Endothelial cell of umbilical vein (primary cell): ENCODE data around the gene CD27. TPM values are rescaled to one million over a fixed set of nuclear protein-coding genes. Genes with fewer than 3 reads are reported as not detected.

Experiments used
- BruUV-seq: library from RNA; stranded (reverse); fragments of 400-500 nt; replicated peaks from 2 replicates; lab custom pipeline; 2021; lab: Mats Ljungman, UMichigan
- CTCF ChIA-PET: fragments of 300-600, 350-600 bp; sonication (Branson Sonifier 250); formaldehyde crosslinking; loops from one replicate; lab custom pipeline; 2021; ENCODE audit warnings: antibody characterized with exemption, inconsistent platforms; lab: Charles Lee
- POLR2A ChIA-PET: fragments of 300-600, 350-600 bp; sonication (Branson Sonifier 250); formaldehyde crosslinking; loops from one replicate; lab custom pipeline; 2021; ENCODE audit warnings: antibody characterized with exemption, inconsistent platforms; lab: Charles Lee
- DNase-seq: peaks from one replicate; pipeline ENCODE4 v3.0.0-alpha.2; 2011; ENCODE audit warnings: low read depth, low spot score
- FAIRE-seq: peaks from 2 replicates; lab custom pipeline; 2011; peaks lifted over from hg19 to GRCh38; lab: Jason Lieb, UNC
- H2AFZ ChIP-seq: 2 replicates; pipeline ENCODE4 v1.6.0; 2012; ENCODE audit warnings: low read depth, low read length, control low read depth, inconsistent platforms
- H3K27ac ChIP-seq: 2 replicates; pipeline ENCODE4 v1.5.1; 2011; ENCODE audit warnings: low read depth, mild to moderate bottlenecking, control low read depth, low read length, moderate library complexity; ENCODE audit not compliant: insufficient read depth
- H3K27me3 ChIP-seq, 2 experiments: 2 replicates each; pipeline versions ENCODE4 v1.6.0 to v1.6.1; 2011; ENCODE audit warnings: low read length in 2 of 2, mixed read lengths in 1 of 2; ENCODE audit not compliant: control insufficient read depth in 2 of 2, insufficient read depth in 2 of 2
- H3K36me3 ChIP-seq, 2 experiments: 2 replicates in 1 of 2; 3 replicates in 1 of 2; pipeline ENCODE4 v1.5.1; 2011; ENCODE audit warnings: low read length in 2 of 2, mild to moderate bottlenecking in 1 of 2, moderate library complexity in 1 of 2; ENCODE audit not compliant: control insufficient read depth in 2 of 2, insufficient read depth in 2 of 2; ENCODE audit errors: extremely low read depth in 1 of 2
- H3K4me1 ChIP-seq: 3 replicates; pipeline ENCODE4 v1.5.1; 2011; ENCODE audit warnings: mild to moderate bottlenecking, low read length; ENCODE audit not compliant: control insufficient read depth, insufficient read depth; ENCODE audit errors: extremely low read depth
- H3K4me2 ChIP-seq: 2 replicates; pipeline ENCODE4 v1.6.1; 2011; ENCODE audit warnings: low read length, control low read depth, mixed read lengths; ENCODE audit not compliant: insufficient read depth
- H3K4me3 ChIP-seq, 3 experiments: fragments of 200-600 bp in 1 of 3; sonication (generic), shearing (Covaris generic) in 1 of 3; replicated peaks in 1 of 3; 2 replicates each; pipeline ENCODE4 v1.5.1; 2011 to 2016; ENCODE audit warnings: control low read depth in 3 of 3, low read length in 3 of 3, mild to moderate bottlenecking in 2 of 3, inconsistent platforms in 1 of 3, low read depth in 1 of 3, moderate library complexity in 1 of 3; ENCODE audit not compliant: insufficient read depth in 1 of 3
- H3K79me2 ChIP-seq: 2 replicates; pipeline ENCODE4 v1.6.0; 2012; ENCODE audit warnings: low read length, inconsistent platforms; ENCODE audit not compliant: control insufficient read depth, insufficient read depth
- H3K9ac ChIP-seq: replicated peaks from 2 replicates; pipeline ENCODE3; 2011; ENCODE audit warnings: low read length, control low read depth; ENCODE audit not compliant: insufficient read depth; ENCODE audit errors: extremely low read depth
- H3K9me1 ChIP-seq: replicated peaks from 3 replicates; pipeline ENCODE4 v1.6.0; 2011; ENCODE audit warnings: mild to moderate bottlenecking, low read length; ENCODE audit not compliant: control insufficient read depth, insufficient read depth; ENCODE audit errors: extremely low read depth
- H3K9me3 ChIP-seq: replicated peaks from 2 replicates; pipeline ENCODE4 v1.5.1; 2012; ENCODE audit warnings: low read length, inconsistent platforms; ENCODE audit not compliant: control insufficient read depth, insufficient read depth
- H4K20me1 ChIP-seq: replicated peaks from 2 replicates; pipeline ENCODE3; 2011; ENCODE audit warnings: mild to moderate bottlenecking, low read length; ENCODE audit not compliant: control insufficient read depth, insufficient read depth; ENCODE audit errors: extremely low read depth
- EZH2 ChIP-seq: IDR thresholded peaks from 2 replicates; pipeline ENCODE4 v1.6.1; 2012; ENCODE audit warnings: borderline replicate concordance, low read depth, mild to moderate bottlenecking, moderate library complexity, low read length, inconsistent platforms; ENCODE audit not compliant: severe bottlenecking
- FOS ChIP-seq: IDR thresholded peaks from 2 replicates; pipeline ENCODE4 v1.6.1; 2011; ENCODE audit warnings: mild to moderate bottlenecking, low read length, moderate library complexity, borderline replicate concordance; ENCODE audit not compliant: insufficient read depth
- GATA2 ChIP-seq: IDR thresholded peaks from 2 replicates; pipeline ENCODE4 v1.7.0; 2011; ENCODE audit warnings: low read depth, mild to moderate bottlenecking, moderate library complexity, mixed read lengths, low read length; ENCODE audit not compliant: insufficient read length, insufficient read depth
- JUN ChIP-seq: IDR thresholded peaks from 2 replicates; pipeline ENCODE4 v1.6.1; 2011; ENCODE audit warnings: borderline replicate concordance, low read depth; ENCODE audit not compliant: insufficient read length, insufficient read depth
- MYC ChIP-seq: IDR thresholded peaks from one replicate; pipeline ENCODE4 v1.6.1; 2011; ENCODE audit warnings: mild to moderate bottlenecking, low read depth, low read length
- POLR2A ChIP-seq: IDR thresholded peaks from 2 replicates; pipeline ENCODE4 v1.6.1; 2012; ENCODE audit warnings: low read depth, mild to moderate bottlenecking, control low read depth, low read length
- POLR2AphosphoS5 ChIP-seq: IDR thresholded peaks from 2 replicates; pipeline ENCODE4 v1.6.1; 2012; ENCODE audit warnings: low read depth, mild to moderate bottlenecking, control low read depth, low read length, moderate library complexity; ENCODE audit not compliant: insufficient read depth
- dilution Hi-C: fragments of 300-500 bp; cut with MboI; formaldehyde crosslinking; loops from one replicate; pipeline ENCODE4 v1.15.0; 2019; ENCODE audit warnings: low sequenced_read_pairs; ENCODE audit not compliant: extremely low pct_ligation_motif_present
- intact Hi-C: fragments of 100-400 bp; cut with micrococcal nuclease; formaldehyde crosslinking; loops from one replicate; pipeline ENCODE4 v1.10.0; 2022
- polyA plus RNA-seq, 4 experiments: library from polyadenylated mRNA; depleted of rRNA in 3 of 4; stranded (reverse) in 3 of 4; unstranded in 1 of 4; fragments of >200 nt; gene quantifications; 2 replicates each; pipeline versions ENCODE4 v1.2.1 to v1.2.3, GENCODE V29; 2011 to 2012; ENCODE audit warnings: missing spikeins in 1 of 4
- total RNA-seq: library from RNA; stranded (reverse); gene quantifications from 2 replicates; pipeline ENCODE4 v1.2.3, GENCODE V29; 2021
- TF ChIP-seq, protein P1 (sequence below), 2 donors: IDR thresholded peaks; 1 replicate in 1 of 2; 2 replicates in 1 of 2; pipeline ENCODE4 v1.5.1; 2011; ENCODE audit warnings: low read length in 2 of 2, mild to moderate bottlenecking in 2 of 2, moderate library complexity in 2 of 2, control low read depth in 1 of 2, inconsistent platforms in 1 of 2, low read depth in 1 of 2; ENCODE audit not compliant: insufficient read depth in 1 of 2; ENCODE audit errors: extremely low read depth in 1 of 2
- TF ChIP-seq, protein P2 (sequence below): IDR thresholded peaks from 2 replicates; pipeline ENCODE4 v1.6.1; 2011; ENCODE audit not compliant: insufficient read depth, insufficient read length

The CD27 gene
- total and polyA plus RNA-seq, 2 donors (not counting 3 experiments of a cell fraction or from before 2014, with no cell fraction given), result not detected

DNA sequence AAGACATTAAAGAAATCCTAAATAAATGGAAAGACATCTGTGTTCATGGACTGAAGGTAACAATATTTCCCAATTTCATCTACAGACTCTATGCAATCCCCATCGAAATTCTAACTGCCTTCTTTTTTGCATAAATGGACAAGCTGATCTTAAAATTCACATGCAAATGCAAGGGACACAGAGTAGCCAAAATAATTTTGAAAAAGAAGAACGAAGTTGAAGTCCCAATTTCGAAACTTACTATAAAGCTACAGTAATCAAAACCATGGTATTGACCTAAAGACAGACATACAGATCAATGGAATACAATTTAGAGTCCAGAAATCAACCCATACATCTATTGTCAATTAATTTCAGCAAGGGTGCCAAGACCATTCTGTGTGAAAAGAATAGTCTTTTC is 16.4 kb upstream of the CD27 start:
- Histone ChIP-seq H4K20me1 (no peaks in the 10 kb centered on the region), H3K4me3 (no peak overlapping the region), H3K27me3 (no peaks in the 10 kb centered on the region), H3K36me3 (no peaks in the 10 kb centered on the region), H2AFZ (no peak overlapping the region), H3K9ac (no peak overlapping the region), H3K27ac (no peak overlapping the region), H3K9me1 (no peaks in the 10 kb centered on the region), H3K4me2 (no peak overlapping the region), H3K79me2 (no peaks in the 10 kb centered on the region), H3K4me1 (peaks cover 18% of the 10 kb centered on the region), H3K9me3 (no peaks in the 10 kb centered on the region)
- TF ChIP-seq, protein P1, sequence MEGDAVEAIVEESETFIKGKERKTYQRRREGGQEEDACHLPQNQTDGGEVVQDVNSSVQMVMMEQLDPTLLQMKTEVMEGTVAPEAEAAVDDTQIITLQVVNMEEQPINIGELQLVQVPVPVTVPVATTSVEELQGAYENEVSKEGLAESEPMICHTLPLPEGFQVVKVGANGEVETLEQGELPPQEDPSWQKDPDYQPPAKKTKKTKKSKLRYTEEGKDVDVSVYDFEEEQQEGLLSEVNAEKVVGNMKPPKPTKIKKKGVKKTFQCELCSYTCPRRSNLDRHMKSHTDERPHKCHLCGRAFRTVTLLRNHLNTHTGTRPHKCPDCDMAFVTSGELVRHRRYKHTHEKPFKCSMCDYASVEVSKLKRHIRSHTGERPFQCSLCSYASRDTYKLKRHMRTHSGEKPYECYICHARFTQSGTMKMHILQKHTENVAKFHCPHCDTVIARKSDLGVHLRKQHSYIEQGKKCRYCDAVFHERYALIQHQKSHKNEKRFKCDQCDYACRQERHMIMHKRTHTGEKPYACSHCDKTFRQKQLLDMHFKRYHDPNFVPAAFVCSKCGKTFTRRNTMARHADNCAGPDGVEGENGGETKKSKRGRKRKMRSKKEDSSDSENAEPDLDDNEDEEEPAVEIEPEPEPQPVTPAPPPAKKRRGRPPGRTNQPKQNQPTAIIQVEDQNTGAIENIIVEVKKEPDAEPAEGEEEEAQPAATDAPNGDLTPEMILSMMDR (IDR thresholded peaks at IDR 0.05; ENCODE audit: extremely low read depth in 1 of 2, insufficient read depth in 1 of 2, low read depth in 1 of 2, low read length in 2 of 2), result no peak
- TF ChIP-seq, protein P2, sequence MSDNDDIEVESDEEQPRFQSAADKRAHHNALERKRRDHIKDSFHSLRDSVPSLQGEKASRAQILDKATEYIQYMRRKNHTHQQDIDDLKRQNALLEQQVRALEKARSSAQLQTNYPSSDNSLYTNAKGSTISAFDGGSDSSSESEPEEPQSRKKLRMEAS, result no peak
- TF ChIP-seq GATA2 (no peak), EZH2 (no peak), FOS (no peak), POLR2AphosphoS5 (no peak), POLR2A (no peak), MYC (no peak), JUN (no peak)
- dilution Hi-C loops, result no loop called here
- POLR2A ChIA-PET, result no interaction called here
- no peak for DNase-seq
- CTCF ChIA-PET, result interaction anchor here (1.0 to 7.8 kb wide), 3 partner anchors 37 to 109 kb away, joined by 3 to 147 read pairs (median 3); no protein-coding TSS in a partner anchor
- FAIRE-seq, result no peak
- no TSS peak for BruUV-seq
- intact Hi-C loops, result no loop called here
